ENCODE measurements around the gene PLA2G15. TPM values are rescaled to one million over a fixed set of nuclear protein-coding genes. Genes with fewer than 3 reads are reported as not detected.

Gene PLA2G15
- total RNA-seq: 10 to 100 TPM in 2 of 3 donors, 1 to 10 TPM in 1; 5.6 to 13.0 (median 12.7) TPM
- 4.3 TPM for total RNA-seq (2013)

GRCh38 chr16:68244903-68245853 lies at the start of gene PLA2G15:
Gene PLA2G15, plus strand, starts transcription at chr16:68245373. Its CDS starts 54 bp downstream, at chr16:68245427.
- peaks cover 11 to 26% of the 10 kb centered on the region in 2 donors for H3K4me1 Mint-ChIP-seq
- H3K36me3 Mint-ChIP-seq: no peaks in the 10 kb centered on the region
- Histone ChIP-seq H3K4me3 (ENCODE audit: low read length) (peak within 1 kb of the TSS; percentile 93), H3K27me3 (ENCODE audit: control insufficient read depth, insufficient read depth, low read length) (no peaks in the 10 kb centered on the region), H3K27ac (ENCODE audit: low read length) (no peak within 1 kb of the TSS), H3K4me1 (ENCODE audit: control insufficient read depth, insufficient read depth, low read length) (peaks cover 36% of the 10 kb centered on the region), H3K36me3 (ENCODE audit: control insufficient read depth, insufficient read depth, low read length) (no peaks in the 10 kb centered on the region), H3K9me3 (ENCODE audit: control insufficient read depth, insufficient read depth, low read length) (no peaks in the 10 kb centered on the region)
- H3K27ac Mint-ChIP-seq: peak within 1 kb of the TSS; percentile 81 to 91
- intact Hi-C loops (cut with micrococcal nuclease): loop anchor here (2.0 kb wide), 1 partner anchor 20 kb away; the partner anchor contains the start of gene SLC7A6
- ATAC-seq (peak; percentile 98 to 99 (median 98)), DNase-seq (peak; percentile 96 to 97)
- H3K4me3 Mint-ChIP-seq: peak within 1 kb of the TSS; percentile 99
- no peak for TF ChIP-seq CTCF (IDR thresholded peaks at IDR 0.05)
- H3K27me3 Mint-ChIP-seq (ENCODE audit: low read depth in 2 of 2): no peaks in the 10 kb centered on the region
- WGBS (ENCODE audit: insufficient coverage): under 1% methylated on average over 74 of the region's 75 CpGs
- H3K9me3 Mint-ChIP-seq: no peaks in the 10 kb centered on the region

DNA sequence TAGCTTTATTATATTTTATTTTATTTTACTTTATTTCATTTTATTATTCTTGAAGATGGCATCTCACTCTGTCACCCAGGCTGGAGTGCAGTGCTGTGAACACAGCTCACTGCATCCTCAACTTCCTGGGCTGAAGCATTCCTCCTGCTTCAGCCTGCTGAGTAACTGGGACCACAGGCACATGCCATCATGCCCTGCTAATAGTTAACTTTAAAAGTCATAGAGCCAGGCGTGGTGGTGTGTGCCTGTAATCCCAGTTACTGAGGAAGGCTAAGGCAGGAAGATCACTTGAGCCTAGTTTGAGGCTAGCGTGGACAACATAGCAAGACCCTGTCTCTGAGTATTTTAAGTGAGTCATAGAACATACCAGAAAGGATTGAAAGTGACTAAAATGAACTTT lies 47.9 kb upstream of the PLA2G15 start:
- Histone ChIP-seq H3K27ac (ENCODE audit: low read length) (no peak overlapping the region), H3K36me3 (ENCODE audit: control insufficient read depth, insufficient read depth, low read length) (peaks cover 28% of the 10 kb centered on the region)
- no peak overlapping the region for H3K27ac Mint-ChIP-seq

DNA sequence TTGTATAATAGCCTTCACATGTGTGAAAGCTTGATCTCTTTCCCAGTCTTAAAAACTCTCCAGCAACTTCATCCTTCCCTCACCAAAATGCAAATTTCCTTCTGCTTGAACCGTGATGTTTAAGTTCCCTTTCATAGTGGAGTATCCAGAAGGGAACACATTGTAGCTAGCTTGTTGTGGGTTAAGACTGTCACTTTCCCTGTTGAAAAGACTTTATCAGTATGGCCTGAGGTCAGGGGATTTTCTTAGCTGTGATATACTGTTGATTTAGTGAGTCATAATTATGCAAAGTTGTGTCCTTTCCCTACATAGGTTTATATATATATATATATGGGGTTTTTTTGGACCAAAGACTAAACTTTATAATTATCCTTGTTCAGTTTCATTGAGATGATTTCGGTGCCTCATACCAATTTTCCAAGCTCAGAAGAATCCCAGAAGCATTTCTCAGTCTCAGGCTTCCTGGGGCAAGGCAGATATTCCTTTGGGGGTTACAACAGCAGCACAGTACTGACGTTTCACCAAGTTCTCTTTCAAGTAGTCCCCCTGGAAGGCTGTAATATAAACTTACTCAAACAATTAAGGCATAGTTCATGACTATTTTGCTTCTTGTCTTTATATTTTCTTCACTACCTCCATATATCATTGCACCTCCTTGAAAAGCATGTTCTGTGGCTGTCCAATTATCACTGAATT lies 44.9 kb upstream of the PLA2G15 start:
- H3K4me3 Mint-ChIP-seq: no peak overlapping the region
- Histone ChIP-seq H3K9me3 (ENCODE audit: control insufficient read depth, insufficient read depth, low read length) (no peaks in the 10 kb centered on the region), H3K27me3 (ENCODE audit: control insufficient read depth, insufficient read depth, low read length) (no peaks in the 10 kb centered on the region), H3K36me3 (ENCODE audit: control insufficient read depth, insufficient read depth, low read length) (peaks cover 19% of the 10 kb centered on the region), H3K4me3 (ENCODE audit: low read length) (no peak overlapping the region), H3K27ac (ENCODE audit: low read length) (no peak overlapping the region), H3K4me1 (ENCODE audit: control insufficient read depth, insufficient read depth, low read length) (no peaks in the 10 kb centered on the region)
- ATAC-seq: peak; percentile 37 to 80 (median 78)
- no peaks in the 10 kb centered on the region for H3K36me3 Mint-ChIP-seq
- no peak for DNase-seq
- 66% methylated on average over 2 of the region's 3 CpGs for WGBS (ENCODE audit: insufficient coverage)
- H3K27me3 Mint-ChIP-seq (ENCODE audit: low read depth in 2 of 2): no peaks in the 10 kb centered on the region
- H3K27ac Mint-ChIP-seq: peak overlapping the region; percentile 76 to 86
- peaks cover 18 to 23% of the 10 kb centered on the region in 2 donors for H3K4me1 Mint-ChIP-seq
- H3K9me3 Mint-ChIP-seq: no peaks in the 10 kb centered on the region
- no peak for TF ChIP-seq CTCF (IDR thresholded peaks at IDR 0.05)
- intact Hi-C loops (cut with micrococcal nuclease): no loop called here

More for the DNA sequence above, 47.9 kb upstream of the PLA2G15 start:
- Histone ChIP-seq H3K9me3 (ENCODE audit: control insufficient read depth, insufficient read depth, low read length) (no peaks in the 10 kb centered on the region), H3K27me3 (ENCODE audit: control insufficient read depth, insufficient read depth, low read length) (no peaks in the 10 kb centered on the region), H3K4me1 (ENCODE audit: control insufficient read depth, insufficient read depth, low read length) (no peaks in the 10 kb centered on the region), H3K4me3 (ENCODE audit: low read length) (no peak overlapping the region)
- Mint-ChIP-seq H3K4me3 (no peak overlapping the region), H3K27me3 (ENCODE audit: low read depth in 2 of 2) (no peaks in the 10 kb centered on the region), H3K36me3 (no peaks in the 10 kb centered on the region), H3K9me3 (no peaks in the 10 kb centered on the region), H3K4me1 (peaks cover 34 to 36% of the 10 kb centered on the region in 2 donors)
- intact Hi-C loops (cut with micrococcal nuclease): no loop called here
- WGBS (ENCODE audit: insufficient coverage): 97% methylated on average over 2 of the region's 2 CpGs
- DNase-seq (no peak), ATAC-seq (no peak)
- no peak for TF ChIP-seq CTCF (IDR thresholded peaks at IDR 0.05)
